AG04450 (cell line): ENCODE results near the gene DHX15. TPM values are rescaled to one million over a fixed set of nuclear protein-coding genes. Genes with fewer than 3 reads are reported as not detected.
A peak's percentile ranks its signal among the peaks of the same experiment; 100 is the strongest.

Source experiments
- CTCF ChIA-PET: fragments of 300-600, 350-600 bp; formaldehyde crosslinking; extraction: SDS; loops from one replicate; lab custom pipeline; 2022; ENCODE audit warnings: antibody characterized with exemption, inconsistent platforms; lab: Charles Lee
- POLR2A ChIA-PET: fragments of 350-600 bp; formaldehyde crosslinking; extraction: SDS; loops from one replicate; lab custom pipeline; 2021; ENCODE audit warnings: antibody characterized with exemption, inconsistent platforms; lab: Yijun Ruan, JAX
- DNase-seq: peaks from one replicate; pipeline ENCODE4 v3.0.0-alpha.2; 2011; ENCODE audit warnings: low read depth, low spot score
- H3K27ac ChIP-seq: one replicate; pipeline ENCODE4 v1.5.1; 2012; ENCODE audit warnings: low read depth, low read length, control low read depth
- H3K27me3 ChIP-seq: one replicate; pipeline ENCODE4 v1.6.0; 2012; ENCODE audit warnings: low read length; ENCODE audit not compliant: control insufficient read depth, insufficient read depth
- H3K4me3 ChIP-seq: 2 replicates; pipeline ENCODE4 v1.5.1; 2011; ENCODE audit warnings: mild to moderate bottlenecking, low read depth, low read length, control low read depth
- H3K9me3 ChIP-seq: 2 replicates; pipeline ENCODE4 v1.5.1; 2012; ENCODE audit warnings: low read length; ENCODE audit not compliant: control insufficient read depth, insufficient read depth
- polyA plus RNA-seq: library from polyadenylated mRNA; depleted of rRNA; stranded (reverse); fragments of >200 nt; gene quantifications from 2 replicates; pipeline ENCODE4 v1.2.3, GENCODE V29; 2011
- TF ChIP-seq, protein P1 (sequence below): IDR thresholded peaks from 2 replicates; pipeline ENCODE4 v1.5.1; 2011; ENCODE audit warnings: low read depth, low read length, control low read depth, inconsistent platforms

The DHX15 gene
- polyA plus RNA-seq, 1 experiment, result 158 TPM

DNA sequence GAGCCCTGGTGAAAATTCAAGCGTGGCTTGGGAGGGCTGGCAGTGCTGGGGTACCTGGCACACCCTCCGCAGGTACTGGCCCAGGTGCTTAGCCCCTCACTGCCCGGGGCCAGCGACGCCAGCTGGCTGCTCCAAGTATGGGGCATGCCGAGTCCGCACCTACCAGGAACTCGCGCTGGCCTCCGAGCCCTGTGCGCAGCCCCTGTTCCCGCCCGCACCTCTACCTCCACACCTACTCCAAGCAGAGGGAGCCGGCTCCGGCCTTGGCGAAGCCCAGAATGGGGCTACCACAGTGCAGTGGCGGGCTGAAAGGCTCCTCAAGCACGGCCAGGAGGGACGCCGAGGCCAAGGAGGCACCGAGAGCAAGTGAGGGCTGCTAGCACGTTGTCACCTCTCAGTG is 14.9 kb upstream of the DHX15 start:
- Histone ChIP-seq H3K9me3 (peaks cover 6% of the 10 kb centered on the region), H3K4me3 (no peak overlapping the region), H3K27me3 (peaks cover 7% of the 10 kb centered on the region), H3K27ac (no peak overlapping the region)
- ChIA-PET CTCF (no interaction called here), POLR2A (interaction anchor here (0.7 to 0.8 kb wide), 2 partner anchors 15 to 692 kb away, joined by 3 read pairs; no protein-coding TSS in a partner anchor)
- TF ChIP-seq, protein P1, sequence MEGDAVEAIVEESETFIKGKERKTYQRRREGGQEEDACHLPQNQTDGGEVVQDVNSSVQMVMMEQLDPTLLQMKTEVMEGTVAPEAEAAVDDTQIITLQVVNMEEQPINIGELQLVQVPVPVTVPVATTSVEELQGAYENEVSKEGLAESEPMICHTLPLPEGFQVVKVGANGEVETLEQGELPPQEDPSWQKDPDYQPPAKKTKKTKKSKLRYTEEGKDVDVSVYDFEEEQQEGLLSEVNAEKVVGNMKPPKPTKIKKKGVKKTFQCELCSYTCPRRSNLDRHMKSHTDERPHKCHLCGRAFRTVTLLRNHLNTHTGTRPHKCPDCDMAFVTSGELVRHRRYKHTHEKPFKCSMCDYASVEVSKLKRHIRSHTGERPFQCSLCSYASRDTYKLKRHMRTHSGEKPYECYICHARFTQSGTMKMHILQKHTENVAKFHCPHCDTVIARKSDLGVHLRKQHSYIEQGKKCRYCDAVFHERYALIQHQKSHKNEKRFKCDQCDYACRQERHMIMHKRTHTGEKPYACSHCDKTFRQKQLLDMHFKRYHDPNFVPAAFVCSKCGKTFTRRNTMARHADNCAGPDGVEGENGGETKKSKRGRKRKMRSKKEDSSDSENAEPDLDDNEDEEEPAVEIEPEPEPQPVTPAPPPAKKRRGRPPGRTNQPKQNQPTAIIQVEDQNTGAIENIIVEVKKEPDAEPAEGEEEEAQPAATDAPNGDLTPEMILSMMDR, result no peak
- no peak for DNase-seq

- ChIA-PET POLR2A (no interaction called here), CTCF (no interaction called here)
- DNase-seq, result no peak
- TF ChIP-seq, protein P1, result no peak
- Histone ChIP-seq H3K9me3 (peaks cover 6% of the 10 kb centered on the region), H3K4me3 (no peak overlapping the region), H3K27me3 (peaks cover 7% of the 10 kb centered on the region), H3K27ac (no peak overlapping the region)
Measured at GRCh38 chr4:24598025-24598424, 13.7 kb upstream of the DHX15 start.

GRCh38 chr4:24595659-24596058 is 11.3 kb upstream of the DHX15 start:
- DNase-seq, result no peak
- Histone ChIP-seq H3K27me3 (peaks cover 3% of the 10 kb centered on the region), H3K27ac (no peak overlapping the region), H3K9me3 (peaks cover 6% of the 10 kb centered on the region), H3K4me3 (no peak overlapping the region)
- ChIA-PET CTCF (no interaction called here), POLR2A (no interaction called here)
- TF ChIP-seq, protein P1, result no peak

- POLR2A ChIA-PET, result no interaction called here
Measured at GRCh38 chr4:24594887-24595286, 10.5 kb upstream of the DHX15 start.

GRCh38 chr4:24589448-24589847 is 5.1 kb upstream of the DHX15 start:
- TF ChIP-seq, protein P1, result no peak
- POLR2A ChIA-PET, result no interaction called here
- H3K27me3 ChIP-seq, result no peaks in the 10 kb centered on the region

More at GRCh38 chr4:24594887-24595286, 10.5 kb upstream of the DHX15 start:
- no peak overlapping the region for H3K27ac ChIP-seq
- DNase-seq, result peak; percentile 50
- H3K4me3 ChIP-seq, result no peak overlapping the region
- CTCF ChIA-PET, result no interaction called here
- H3K27me3 ChIP-seq, result peaks cover 3% of the 10 kb centered on the region
- TF ChIP-seq, protein P1, result no peak
- H3K9me3 ChIP-seq, result peaks cover 6% of the 10 kb centered on the region

More at GRCh38 chr4:24589448-24589847, 5.1 kb upstream of the DHX15 start:
- no peak overlapping the region for H3K4me3 ChIP-seq
- CTCF ChIA-PET, result no interaction called here
- no peak for DNase-seq
- no peak overlapping the region for H3K27ac ChIP-seq
- H3K9me3 ChIP-seq, result peaks cover 3% of the 10 kb centered on the region
